OCI-LY7 (cell line): Measurements from ENCODE around the gene AIFM2. TPM values are rescaled to one million over a fixed set of nuclear protein-coding genes. Genes with fewer than 3 reads are reported as not detected.

Experiments used
- BruUV-seq: library from RNA; stranded (reverse); fragments of 400-500 nt; replicated peaks from 2 replicates; lab custom pipeline; 2021; lab: Mats Ljungman, UMichigan
- CTCF ChIA-PET: fragments of 300-600 bp; sonication (Branson Sonifier 250); formaldehyde crosslinking; loops from one replicate; lab custom pipeline; 2022; ENCODE audit warnings: antibody characterized with exemption; ENCODE audit not compliant: unreplicated experiment; lab: Charles Lee
- POLR2A ChIA-PET: fragments of 300-600 bp; sonication (Branson Sonifier 250); formaldehyde crosslinking; loops from one replicate; lab custom pipeline; 2022; ENCODE audit warnings: antibody characterized with exemption; lab: Charles Lee
- DNase-seq: peaks from one replicate; pipeline ENCODE4 v3.0.0-alpha.2; 2015; ENCODE audit warnings: low spot score
- H2AFZ ChIP-seq: fragments of 200-600 bp; sonication (generic), shearing (Covaris generic); 2 replicates; pipeline ENCODE4 v1.6.1; 2014; ENCODE audit warnings: mild to moderate bottlenecking, antibody characterized with exemption, low read length, moderate library complexity
- H3K27ac ChIP-seq: fragments of 200-600 bp; sonication (generic); 2 replicates; pipeline ENCODE4 v1.5.1; 2014; ENCODE audit warnings: mixed run types, low read depth, mild to moderate bottlenecking, moderate library complexity, low read length, inconsistent platforms; ENCODE audit not compliant: poor library complexity, severe bottlenecking
- H3K36me3 ChIP-seq: fragments of 200-600 bp; sonication (generic); 2 replicates; pipeline ENCODE4 v1.6.1; 2014; ENCODE audit warnings: mild to moderate bottlenecking, antibody characterized with exemption, low read length, moderate library complexity, mixed read lengths; ENCODE audit not compliant: insufficient read depth
- H3K4me1 ChIP-seq: fragments of 200-600 bp; sonication (generic); 2 replicates; pipeline ENCODE4 v1.5.1; 2014; ENCODE audit warnings: mild to moderate bottlenecking, low read length; ENCODE audit not compliant: insufficient read depth, poor library complexity, severe bottlenecking
- H3K4me2 ChIP-seq: fragments of 200-600 bp; sonication (generic); 2 replicates; pipeline ENCODE4 v1.6.1; 2014; ENCODE audit warnings: mild to moderate bottlenecking, low read length
- H3K4me3 ChIP-seq: fragments of 200-600 bp; sonication (generic); 2 replicates; pipeline ENCODE4 v1.5.1; 2014; ENCODE audit warnings: mild to moderate bottlenecking, low read depth, low read length; ENCODE audit not compliant: poor library complexity, severe bottlenecking
- H3K79me2 ChIP-seq: fragments of 200-600 bp; sonication (generic); 2 replicates; pipeline ENCODE4 v1.6.1; 2016; ENCODE audit warnings: low read depth, mild to moderate bottlenecking, low read length, moderate library complexity, mixed read lengths; ENCODE audit not compliant: insufficient read depth
- H3K9me2 ChIP-seq: fragments of 200-600 bp; sonication (generic); 2 replicates; pipeline ENCODE4 v1.6.1; 2016; ENCODE audit warnings: mild to moderate bottlenecking, low read length, mixed read lengths; ENCODE audit not compliant: insufficient read depth
- H3K9me3 ChIP-seq: fragments of 200-600 bp; sonication (generic); 2 replicates; pipeline ENCODE4 v1.6.1; 2014; ENCODE audit warnings: mild to moderate bottlenecking, mixed run types, low read length, mixed read lengths
- H4K20me1 ChIP-seq: fragments of 200-600 bp; sonication (generic); 2 replicates; pipeline ENCODE4 v1.6.1; 2014; ENCODE audit warnings: mild to moderate bottlenecking, antibody characterized with exemption, low read length, moderate library complexity, mixed read lengths; ENCODE audit not compliant: insufficient read depth
- EZH2phosphoT487 ChIP-seq: fragments of 200-600 bp; sonication (generic); IDR thresholded peaks from 2 replicates; pipeline ENCODE4 v1.6.1; 2018; ENCODE audit warnings: low read depth, borderline replicate concordance, mild to moderate bottlenecking, mixed run types, antibody characterized with exemption, low read length, moderate library complexity, mixed read lengths
- intact Hi-C: fragments of 100-400 bp; cut with micrococcal nuclease; formaldehyde crosslinking; loops from one replicate; pipeline ENCODE4 v1.10.0; 2022; ENCODE audit not compliant: unreplicated experiment
- total RNA-seq, 2 experiments: library from RNA; depleted of rRNA in 1 of 2; stranded (reverse); fragments of >200 nt in 1 of 2; shearing (Covaris generic) in 1 of 2; gene quantifications; 2 replicates each; pipeline ENCODE4 v1.2.3, GENCODE V29; 2014 to 2022
- TF ChIP-seq, protein P1 (sequence below): fragments of 200-600 bp; sonication (generic); conservative IDR thresholded peaks from 2 replicates; pipeline ENCODE4 v1.5.1; 2014; ENCODE audit warnings: mild to moderate bottlenecking, antibody characterized with exemption, low read length, moderate library complexity, mixed read lengths

Gene AIFM2
- total RNA-seq, 2 experiments from 2014 or later, result 1.7 to 2.6 TPM

DNA sequence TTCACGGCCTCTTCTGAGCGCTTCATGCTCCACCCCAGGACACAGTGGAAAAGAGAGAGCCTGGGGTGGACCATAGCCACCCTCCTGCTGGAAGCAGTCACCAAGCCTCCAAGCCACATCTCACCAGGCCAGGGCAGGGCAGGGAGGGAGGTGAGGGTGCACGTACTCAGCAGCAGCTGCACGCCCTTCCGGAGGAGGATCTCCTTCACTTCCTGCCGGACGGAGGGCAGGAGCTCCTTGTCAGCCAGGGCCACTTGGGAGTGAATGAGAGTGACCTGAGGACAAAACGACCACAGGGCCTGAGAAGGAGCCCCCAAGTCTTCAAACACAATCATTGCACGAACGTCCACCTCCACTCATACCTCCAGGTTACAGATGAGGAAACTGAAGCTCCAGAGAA lies 15.0 kb downstream of the AIFM2 start:
- H2AFZ ChIP-seq, result no peak overlapping the region
- no peaks in the 10 kb centered on the region for H3K9me3 ChIP-seq
- CTCF ChIA-PET, result interaction anchor here (1.0 kb wide), 1 partner anchor 11 kb away, joined by 5 read pairs; no protein-coding TSS in a partner anchor
- no peaks in the 10 kb centered on the region for H3K9me2 ChIP-seq
- H4K20me1 ChIP-seq, result no peaks in the 10 kb centered on the region
- no peaks in the 10 kb centered on the region for H3K4me1 ChIP-seq
- intact Hi-C loops, result loop anchor here (5.0 kb wide), 1 partner anchor 260 kb away; no protein-coding TSS in a partner anchor
- H3K4me2 ChIP-seq, result no peak overlapping the region
- H3K27ac ChIP-seq, result no peak overlapping the region
- no peak for DNase-seq
- H3K36me3 ChIP-seq, result no peaks in the 10 kb centered on the region
- no peak for TF ChIP-seq EZH2phosphoT487
- TF ChIP-seq, protein P1, sequence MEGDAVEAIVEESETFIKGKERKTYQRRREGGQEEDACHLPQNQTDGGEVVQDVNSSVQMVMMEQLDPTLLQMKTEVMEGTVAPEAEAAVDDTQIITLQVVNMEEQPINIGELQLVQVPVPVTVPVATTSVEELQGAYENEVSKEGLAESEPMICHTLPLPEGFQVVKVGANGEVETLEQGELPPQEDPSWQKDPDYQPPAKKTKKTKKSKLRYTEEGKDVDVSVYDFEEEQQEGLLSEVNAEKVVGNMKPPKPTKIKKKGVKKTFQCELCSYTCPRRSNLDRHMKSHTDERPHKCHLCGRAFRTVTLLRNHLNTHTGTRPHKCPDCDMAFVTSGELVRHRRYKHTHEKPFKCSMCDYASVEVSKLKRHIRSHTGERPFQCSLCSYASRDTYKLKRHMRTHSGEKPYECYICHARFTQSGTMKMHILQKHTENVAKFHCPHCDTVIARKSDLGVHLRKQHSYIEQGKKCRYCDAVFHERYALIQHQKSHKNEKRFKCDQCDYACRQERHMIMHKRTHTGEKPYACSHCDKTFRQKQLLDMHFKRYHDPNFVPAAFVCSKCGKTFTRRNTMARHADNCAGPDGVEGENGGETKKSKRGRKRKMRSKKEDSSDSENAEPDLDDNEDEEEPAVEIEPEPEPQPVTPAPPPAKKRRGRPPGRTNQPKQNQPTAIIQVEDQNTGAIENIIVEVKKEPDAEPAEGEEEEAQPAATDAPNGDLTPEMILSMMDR, result no peak
- POLR2A ChIA-PET, result interaction anchor here (1.4 kb wide), 1 partner anchor 27 kb away, joined by 3 read pairs; no protein-coding TSS in a partner anchor
- H3K79me2 ChIP-seq, result no peaks in the 10 kb centered on the region
- BruUV-seq, result no TSS peak
- no peak overlapping the region for H3K4me3 ChIP-seq

DNA sequence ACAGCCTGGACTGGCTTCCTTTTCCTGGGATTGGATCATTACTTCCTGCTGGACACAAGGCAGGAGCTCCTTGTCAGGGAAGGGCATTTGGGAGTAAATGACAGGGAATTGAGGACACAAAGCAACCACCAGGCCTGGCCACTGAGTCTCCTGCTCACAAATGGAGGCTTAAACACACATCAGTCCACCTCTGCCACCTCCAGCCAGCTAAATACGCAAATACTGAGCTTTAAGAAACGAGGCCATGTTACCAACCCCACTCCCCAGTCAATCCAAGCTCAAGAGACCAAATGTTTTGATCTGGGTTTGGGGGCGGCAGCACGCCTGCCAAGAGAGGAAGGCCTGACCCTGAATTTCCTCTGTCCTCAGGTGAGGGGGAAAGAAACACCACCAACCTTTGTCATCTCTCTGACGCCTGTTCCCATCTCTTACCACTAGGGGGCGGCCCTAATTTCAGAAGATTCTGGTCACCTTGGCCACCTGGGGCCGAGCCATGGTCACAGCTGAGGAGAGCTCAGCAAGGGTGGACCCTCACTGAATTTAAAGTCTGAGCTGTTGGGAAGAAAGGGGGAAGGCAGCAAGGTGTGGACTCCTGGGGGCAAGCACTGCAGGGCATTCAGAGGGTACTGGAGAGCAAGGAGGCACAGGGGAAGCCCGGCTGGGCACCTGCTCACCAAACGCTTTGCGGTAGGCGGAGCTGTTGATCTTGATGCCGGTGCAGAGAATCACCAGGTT lies 16.5 kb downstream of the AIFM2 start:
- intact Hi-C loops, result loop anchor here (1.0 to 5.0 kb wide), 2 partner anchors 248 to 261 kb away; no protein-coding TSS in a partner anchor
- Histone ChIP-seq H4K20me1 (no peaks in the 10 kb centered on the region), H2AFZ (no peak overlapping the region), H3K79me2 (no peaks in the 10 kb centered on the region), H3K27ac (no peak overlapping the region), H3K9me2 (no peaks in the 10 kb centered on the region), H3K36me3 (no peaks in the 10 kb centered on the region), H3K4me1 (no peaks in the 10 kb centered on the region), H3K4me3 (no peak overlapping the region), H3K4me2 (no peak overlapping the region), H3K9me3 (no peaks in the 10 kb centered on the region)
- BruUV-seq, result no TSS peak
- DNase-seq, result peak; percentile 71
- POLR2A ChIA-PET, result interaction anchor here (0.5 to 1.4 kb wide), 6 partner anchors 25 to 923 kb away, joined by 3 to 4 read pairs (median 4); partner anchors contain the start of gene TYSND1
- no peak for TF ChIP-seq EZH2phosphoT487
- TF ChIP-seq, protein P1, result peak; percentile 95
- CTCF ChIA-PET, result interaction anchor here (0.6 to 1.3 kb wide), 5 partner anchors 30 to 321 kb away, joined by 3 to 10 read pairs (median 3); partner anchors contain the start of gene TYSND1
